Colonic mucosa (tissue), 4 donors: ENCODE results near the gene ZNF394. TPM values are rescaled to one million over a fixed set of nuclear protein-coding genes. Genes with fewer than 3 reads are reported as not detected.

Source experiments
- DNase-seq: peaks from one replicate; pipeline ENCODE4 v3.0.0-alpha.2; 2020
- H3K27ac ChIP-seq: fragments of 200-600 bp; one replicate; pipeline ENCODE4 v1.8.0; 2021
- H3K27me3 ChIP-seq: fragments of 200-600 bp; one replicate; pipeline ENCODE4 v1.8.0; 2021
- H3K36me3 ChIP-seq: fragments of 200-600 bp; one replicate; pipeline ENCODE4 v1.8.0; 2021
- H3K4me1 ChIP-seq: fragments of 200-600 bp; one replicate; pipeline ENCODE4 v1.8.0; 2021; ENCODE audit warnings: mild to moderate bottlenecking
- H3K4me3 ChIP-seq: fragments of 200-600 bp; one replicate; pipeline ENCODE4 v1.8.0; 2021
- H3K9ac ChIP-seq, 2 donors: one replicate each; pipeline ENCODE4 v1.7.0; 2013; ENCODE audit warnings: control low read depth in 2 of 2, low read depth in 2 of 2, low read length in 2 of 2
- H3K9me3 ChIP-seq: fragments of 200-600 bp; one replicate; pipeline ENCODE4 v1.8.0; 2021
- intact Hi-C: fragments of 100-400 bp; cut with DNase I; formaldehyde crosslinking; loops from one replicate; pipeline ENCODE4 v1.14.1; 2022
- total RNA-seq, 2 donors: library from RNA; stranded (reverse); fragmentation: NEBNext Ultra II Directional in 1 of 2; extraction: Animal tissue kit (Norgen Biotek cat#: 25700) in 1 of 2; gene quantifications; one replicate each; pipeline ENCODE4 v1.2.1, GENCODE V29; 2021
- TF ChIP-seq, protein P1 (sequence below): fragments of 200-600 bp; IDR thresholded peaks from one replicate; pipeline ENCODE4 v1.8.0; 2022; ENCODE audit warnings: antibody characterized with exemption, mild to moderate bottlenecking
- donor health status: healthy.
- donor health status: DM: no; HTN: no; CAD: no.
- donor health status: DM: no; HTN: no; CAD: no.

Gene ZNF394
- total RNA-seq, 2 donors from 2014 or later: 26.4 to 29.8 TPM

DNA sequence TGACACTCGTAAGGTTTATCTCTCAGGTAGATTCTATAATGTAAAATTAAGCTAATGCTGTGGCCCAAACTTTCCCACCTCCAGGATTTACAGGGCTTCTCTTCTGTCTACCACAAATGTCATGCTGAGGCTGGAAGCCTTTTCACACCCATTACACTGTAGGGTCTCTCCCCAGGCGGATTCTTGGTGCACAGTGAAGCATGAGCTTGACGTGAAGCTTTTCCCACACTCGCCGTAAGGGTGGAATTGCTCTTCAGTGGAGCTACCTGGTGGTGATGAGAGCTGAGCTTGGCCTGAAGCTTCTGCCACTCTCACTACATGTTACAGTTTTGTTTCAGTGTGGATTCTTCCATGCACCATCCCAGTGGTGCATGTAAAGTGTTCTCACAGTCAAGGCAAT lies 40.5 kb upstream of the ZNF394 start:
- intact Hi-C loops: no loop called here
- Histone ChIP-seq H3K4me1 (no peaks in the 10 kb centered on the region), H3K27ac (no peak overlapping the region), H3K36me3 (no peaks in the 10 kb centered on the region), H3K9ac (no peak overlapping the region), H3K9me3 (no peaks in the 10 kb centered on the region), H3K4me3 (no peak overlapping the region), H3K27me3 (no peaks in the 10 kb centered on the region)
- DNase-seq: no peak
- TF ChIP-seq, protein P1, sequence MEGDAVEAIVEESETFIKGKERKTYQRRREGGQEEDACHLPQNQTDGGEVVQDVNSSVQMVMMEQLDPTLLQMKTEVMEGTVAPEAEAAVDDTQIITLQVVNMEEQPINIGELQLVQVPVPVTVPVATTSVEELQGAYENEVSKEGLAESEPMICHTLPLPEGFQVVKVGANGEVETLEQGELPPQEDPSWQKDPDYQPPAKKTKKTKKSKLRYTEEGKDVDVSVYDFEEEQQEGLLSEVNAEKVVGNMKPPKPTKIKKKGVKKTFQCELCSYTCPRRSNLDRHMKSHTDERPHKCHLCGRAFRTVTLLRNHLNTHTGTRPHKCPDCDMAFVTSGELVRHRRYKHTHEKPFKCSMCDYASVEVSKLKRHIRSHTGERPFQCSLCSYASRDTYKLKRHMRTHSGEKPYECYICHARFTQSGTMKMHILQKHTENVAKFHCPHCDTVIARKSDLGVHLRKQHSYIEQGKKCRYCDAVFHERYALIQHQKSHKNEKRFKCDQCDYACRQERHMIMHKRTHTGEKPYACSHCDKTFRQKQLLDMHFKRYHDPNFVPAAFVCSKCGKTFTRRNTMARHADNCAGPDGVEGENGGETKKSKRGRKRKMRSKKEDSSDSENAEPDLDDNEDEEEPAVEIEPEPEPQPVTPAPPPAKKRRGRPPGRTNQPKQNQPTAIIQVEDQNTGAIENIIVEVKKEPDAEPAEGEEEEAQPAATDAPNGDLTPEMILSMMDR: no peak

DNA sequence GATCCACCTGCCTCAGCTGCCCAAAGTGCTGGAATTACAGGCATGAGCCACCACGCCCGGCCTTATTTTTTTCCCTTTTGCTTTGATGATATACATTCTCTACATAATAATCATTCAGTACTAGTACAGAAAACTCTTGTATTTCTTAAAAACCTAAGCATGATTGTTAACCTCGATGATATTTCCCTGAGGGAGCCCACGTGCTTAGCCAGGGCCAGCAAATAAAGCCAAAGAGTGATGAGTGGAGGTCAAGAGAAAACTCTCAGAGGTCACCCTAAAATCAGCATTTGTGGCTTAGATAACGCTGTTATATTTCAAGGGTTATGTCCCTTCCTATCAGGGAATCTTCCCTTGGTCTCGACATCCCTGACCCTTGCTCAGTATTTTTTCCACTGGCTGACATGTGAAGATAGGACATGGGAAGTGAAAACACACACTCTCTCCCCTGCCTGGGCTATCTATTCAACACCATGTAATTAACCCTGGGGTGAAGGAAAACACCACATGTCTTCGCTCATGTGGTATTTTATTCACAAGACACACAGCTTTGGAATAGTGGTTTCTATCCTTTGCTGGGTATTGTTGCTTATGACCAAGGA lies 39.2 kb upstream of the ZNF394 start:
- no peaks in the 10 kb centered on the region for H3K27me3 ChIP-seq
- intact Hi-C loops: loop anchor here (10.0 kb wide), 1 partner anchor 305 kb away; no protein-coding TSS in a partner anchor
- no peaks in the 10 kb centered on the region for H3K9me3 ChIP-seq

DNA sequence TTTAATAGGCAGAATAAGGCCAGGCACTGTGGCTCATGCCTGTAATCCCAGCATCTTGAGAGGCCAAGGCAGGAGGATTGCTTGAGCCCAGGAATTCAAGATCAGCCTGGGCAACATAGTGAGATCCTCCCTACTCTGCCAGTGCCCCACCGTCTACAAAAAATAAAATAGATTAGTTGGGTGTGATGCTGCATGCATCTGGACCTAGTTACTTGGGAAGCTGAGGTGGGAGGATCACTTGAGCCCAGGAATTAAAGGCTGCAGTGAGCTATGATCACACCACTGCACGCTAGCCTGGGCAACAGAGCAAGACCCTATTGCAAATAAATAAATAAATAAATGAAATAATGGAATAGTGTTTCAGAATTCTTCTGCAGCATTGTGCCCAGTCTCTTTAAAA lies 35.6 kb upstream of the ZNF394 start:
- Histone ChIP-seq H3K4me1 (no peaks in the 10 kb centered on the region), H3K27me3 (no peaks in the 10 kb centered on the region), H3K27ac (no peak overlapping the region), H3K9me3 (peaks cover 4% of the 10 kb centered on the region), H3K4me3 (no peak overlapping the region), H3K9ac (no peak overlapping the region), H3K36me3 (peaks cover 14% of the 10 kb centered on the region)
- no peak for DNase-seq
- intact Hi-C loops: loop anchor here (10.0 kb wide), 1 partner anchor 309 kb away; no protein-coding TSS in a partner anchor
- TF ChIP-seq, protein P1: no peak

More for the DNA sequence above, 39.2 kb upstream of the ZNF394 start:
- H3K4me3 ChIP-seq: no peak overlapping the region
- no peaks in the 10 kb centered on the region for H3K4me1 ChIP-seq
- H3K36me3 ChIP-seq: no peaks in the 10 kb centered on the region
- H3K9ac ChIP-seq: no peak overlapping the region
- TF ChIP-seq, protein P1: no peak
- no peak for DNase-seq
- H3K27ac ChIP-seq: no peak overlapping the region

DNA sequence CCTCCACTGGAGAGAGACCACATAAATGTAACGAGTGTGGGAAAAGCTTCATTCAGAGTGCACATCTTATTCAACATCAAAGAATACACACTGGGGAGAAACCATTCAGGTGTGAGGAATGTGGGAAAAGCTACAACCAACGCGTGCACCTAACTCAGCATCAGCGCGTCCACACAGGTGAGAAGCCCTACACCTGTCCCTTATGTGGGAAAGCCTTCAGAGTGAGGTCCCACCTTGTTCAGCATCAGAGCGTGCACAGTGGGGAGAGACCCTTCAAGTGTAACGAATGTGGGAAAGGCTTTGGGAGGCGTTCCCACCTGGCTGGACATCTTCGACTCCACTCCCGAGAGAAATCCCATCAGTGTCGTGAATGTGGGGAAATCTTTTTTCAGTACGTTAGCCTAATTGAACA lies 31.3 kb upstream of the ZNF394 start:
- no peaks in the 10 kb centered on the region for H3K27me3 ChIP-seq
- H3K27ac ChIP-seq: no peak overlapping the region
- no peaks in the 10 kb centered on the region for H3K4me1 ChIP-seq
- intact Hi-C loops: loop anchor here (10.0 kb wide), 1 partner anchor 313 kb away; no protein-coding TSS in a partner anchor
- peaks cover 15% of the 10 kb centered on the region for H3K36me3 ChIP-seq
- no peak overlapping the region for H3K4me3 ChIP-seq
- no peak for DNase-seq
- TF ChIP-seq, protein P1: no peak
- H3K9ac ChIP-seq: no peak overlapping the region
- peaks cover 7% of the 10 kb centered on the region for H3K9me3 ChIP-seq

DNA sequence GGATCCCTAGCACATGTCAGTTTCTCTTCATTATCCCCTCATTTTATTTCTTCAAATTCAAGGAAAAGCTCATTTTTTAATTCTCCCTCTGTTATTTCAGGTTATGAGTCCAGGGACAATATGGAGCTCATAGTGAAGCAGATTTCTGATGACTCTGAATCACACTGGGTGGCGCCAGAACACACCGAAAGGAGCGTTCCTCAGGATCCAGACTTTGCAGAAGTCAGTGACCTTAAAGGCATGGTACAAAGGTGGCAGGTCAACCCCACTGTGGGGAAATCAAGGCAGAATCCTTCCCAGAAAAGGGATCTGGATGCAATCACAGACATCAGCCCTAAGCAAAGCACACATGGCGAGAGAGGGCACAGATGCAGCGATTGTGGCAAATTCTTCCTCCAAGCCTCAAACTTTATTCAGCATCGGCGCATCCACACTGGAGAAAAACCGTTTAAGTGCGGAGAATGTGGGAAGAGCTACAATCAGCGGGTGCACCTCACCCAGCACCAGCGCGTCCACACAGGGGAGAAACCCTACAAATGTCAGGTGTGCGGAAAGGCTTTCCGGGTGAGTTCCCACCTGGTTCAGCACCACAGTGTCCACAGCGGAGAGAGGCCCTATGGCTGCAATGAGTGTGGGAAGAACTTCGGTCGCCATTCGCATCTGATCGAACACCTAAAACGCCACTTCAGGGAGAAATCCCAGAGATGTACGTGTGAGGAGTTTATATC lies 25.8 kb upstream of the ZNF394 start:
- DNase-seq: no peak
- H3K27me3 ChIP-seq: no peaks in the 10 kb centered on the region
- H3K4me1 ChIP-seq: no peaks in the 10 kb centered on the region
- intact Hi-C loops: no loop called here
- H3K9ac ChIP-seq: no peak overlapping the region
- TF ChIP-seq, protein P1: no peak
- no peak overlapping the region for H3K27ac ChIP-seq
- H3K9me3 ChIP-seq: peaks cover 3% of the 10 kb centered on the region
- no peak overlapping the region for H3K4me3 ChIP-seq
- H3K36me3 ChIP-seq: peaks cover 3% of the 10 kb centered on the region
